Activated gamma-delta T cell (primary cell): Measurements from ENCODE around the gene NTM.

Experiments
- DNase-seq: peaks from one replicate; lab custom pipeline; 2025; lab: John Stamatoyannopoulos, UW

NTM gene

GRCh38 chr11:132254906-132255305, 884.5 kb downstream of the NTM start:
- DNase-seq = no peak

- no peak for DNase-seq
Measured at GRCh38 chr11:132256528-132257279, 886.3 kb downstream of the NTM start.

GRCh38 chr11:132257871-132258270, 887.5 kb downstream of the NTM start:
- no peak for DNase-seq

- DNase-seq = no peak
Measured at GRCh38 chr11:132258875-132259274, 888.5 kb downstream of the NTM start.

- no peak for DNase-seq
Measured at GRCh38 chr11:132260636-132261035, 890.2 kb downstream of the NTM start.

- no peak for DNase-seq
Measured at GRCh38 chr11:132263241-132263640, 892.8 kb downstream of the NTM start.

GRCh38 chr11:132263875-132264274, 893.5 kb downstream of the NTM start:
- no peak for DNase-seq

- no peak for DNase-seq
Measured at GRCh38 chr11:132264616-132265015, 894.2 kb downstream of the NTM start.

GRCh38 chr11:132278801-132279574, 908.6 kb downstream of the NTM start:
- no peak for DNase-seq

GRCh38 chr11:132284048-132284447, 913.6 kb downstream of the NTM start:
- no peak for DNase-seq

- no peak for DNase-seq
Measured at GRCh38 chr11:132284611-132285010, 914.2 kb downstream of the NTM start.

- no peak for DNase-seq
Measured at GRCh38 chr11:132285631-132286030, 915.2 kb downstream of the NTM start.

- DNase-seq = no peak
Measured at GRCh38 chr11:132286106-132286505, 915.7 kb downstream of the NTM start.

- no peak for DNase-seq
Measured at GRCh38 chr11:132288036-132288435, 917.6 kb downstream of the NTM start.

- DNase-seq = no peak
Measured at GRCh38 chr11:132289590-132290256, 919.3 kb downstream of the NTM start.

GRCh38 chr11:132293586-132293985, 923.2 kb downstream of the NTM start:
- DNase-seq = no peak

- DNase-seq = no peak
Measured at GRCh38 chr11:132296946-132297610, 926.7 kb downstream of the NTM start.

- no peak for DNase-seq
Measured at GRCh38 chr11:132298357-132298756, 927.9 kb downstream of the NTM start.

- DNase-seq = no peak
Measured at GRCh38 chr11:132300283-132300682, 929.9 kb downstream of the NTM start.

GRCh38 chr11:132301465-132301864, 931.0 kb downstream of the NTM start:
- DNase-seq = no peak

- no peak for DNase-seq
Measured at GRCh38 chr11:132301900-132302299, 931.5 kb downstream of the NTM start.

GRCh38 chr11:132307309-132308020, 937.0 kb downstream of the NTM start:
- no peak for DNase-seq
